ENCODE measurements around the gene MPZL2.

Gene MPZL2

DNA sequence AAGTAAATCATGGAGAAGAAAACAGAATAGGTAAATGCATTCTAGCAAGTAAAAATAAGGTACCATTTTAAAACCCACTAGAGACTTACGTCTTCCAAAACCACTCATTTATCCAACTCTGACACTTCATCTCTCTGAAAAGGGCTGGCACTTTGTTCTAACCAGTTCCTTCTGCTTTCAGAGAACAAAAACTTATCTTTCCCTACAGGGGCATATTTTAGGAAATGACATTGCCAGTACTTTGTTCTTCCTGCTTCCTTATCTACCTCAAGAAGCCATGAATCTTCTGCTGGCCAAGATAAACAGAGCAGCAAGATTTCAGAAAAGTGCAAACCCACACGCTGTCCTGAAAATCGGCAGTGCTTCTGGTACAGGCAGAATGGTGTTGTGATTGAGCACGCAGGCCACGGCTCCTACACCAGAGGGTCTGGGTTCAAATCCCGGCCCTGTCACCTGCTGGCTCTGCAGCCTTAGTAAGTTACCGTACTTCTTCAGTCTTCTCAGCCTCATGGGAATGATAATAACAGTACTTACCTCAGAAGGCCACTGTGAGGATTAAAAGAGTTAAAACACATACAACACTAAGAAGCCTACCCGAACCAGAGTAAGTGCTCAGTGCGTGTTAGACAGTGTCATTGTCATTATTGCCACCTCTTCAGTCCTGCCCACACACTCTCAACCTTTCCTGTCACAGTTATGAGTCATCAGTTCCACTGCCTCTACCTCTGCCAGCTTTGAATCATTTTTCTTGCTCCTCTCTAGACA lies 22.9 kb downstream of the MPZL2 start:
- peak; percentile 79 for DNase-seq

DNA sequence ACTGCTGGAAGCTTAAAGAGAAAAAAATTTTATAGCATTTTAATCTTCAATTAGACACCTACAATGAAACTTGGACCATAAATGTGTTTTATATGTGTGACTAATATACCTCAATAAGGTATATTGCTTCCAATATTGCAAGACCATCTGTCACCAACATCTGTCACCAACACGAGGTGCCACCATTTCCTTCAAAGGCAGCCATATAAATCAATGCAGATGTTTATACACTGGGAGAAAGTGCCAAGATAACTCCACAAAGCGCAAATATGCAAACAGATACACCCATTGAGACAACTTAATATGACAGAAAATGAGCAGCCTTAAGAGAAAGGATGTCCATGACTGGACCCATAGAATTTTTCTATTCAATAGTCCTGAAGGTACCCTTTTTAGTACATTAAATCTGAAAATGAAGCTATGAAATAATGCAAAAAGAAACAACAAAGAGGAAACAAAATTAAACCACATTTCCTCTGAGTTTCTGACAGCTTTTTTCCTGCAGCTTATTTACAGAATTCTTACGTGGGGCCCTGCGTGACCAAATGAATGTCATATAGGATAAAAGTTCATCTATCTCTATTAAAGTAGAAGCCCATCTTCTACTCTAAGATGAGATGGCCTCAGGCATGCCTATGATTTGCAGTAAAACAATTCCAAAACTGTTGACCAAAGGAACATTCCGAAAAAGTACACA lies 24.4 kb downstream of the MPZL2 start:
- no peak for DNase-seq

DNA sequence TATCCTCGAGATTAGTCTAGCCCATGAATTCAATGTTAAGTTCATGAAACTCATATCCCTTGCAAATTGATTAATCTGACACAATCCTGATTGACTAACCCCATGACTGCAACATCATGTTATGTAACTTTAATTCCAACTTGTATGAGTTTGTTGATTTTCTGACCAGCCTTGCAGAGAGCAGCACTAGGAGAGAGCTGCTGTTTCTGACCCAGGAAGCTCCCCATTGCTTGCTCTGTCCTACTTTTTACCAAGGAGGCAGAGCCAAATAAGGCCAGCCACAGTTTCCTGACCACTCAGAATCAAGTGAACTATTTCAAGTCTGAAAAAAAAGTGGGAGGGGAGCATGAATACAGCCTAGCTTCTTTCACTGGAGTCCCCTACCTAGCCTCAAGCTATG lies 25.2 kb downstream of the MPZL2 start:
- no peak for DNase-seq

GRCh38 chr11:118238421-118238820 lies 25.7 kb downstream of the MPZL2 start:
- no peak for DNase-seq

DNA sequence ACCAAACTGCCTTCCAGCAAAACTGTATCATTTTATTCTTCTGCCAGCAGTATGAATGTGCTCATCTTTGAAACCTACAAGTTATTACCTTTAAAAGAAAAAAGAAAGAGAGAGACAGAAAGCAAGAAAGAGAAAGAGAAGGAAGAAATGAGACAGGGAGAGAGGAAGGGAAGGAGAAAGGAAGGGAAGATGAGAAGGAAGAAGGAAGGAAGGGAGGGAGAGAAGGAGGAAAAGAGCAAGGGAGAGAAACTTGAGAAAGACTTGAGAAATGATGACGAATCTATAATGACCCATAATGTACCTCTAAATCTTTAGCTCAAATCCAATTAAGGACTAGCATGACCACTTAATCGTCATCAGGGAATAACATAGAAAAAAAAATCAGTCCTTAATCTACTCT lies 27.9 kb downstream of the MPZL2 start:
- DNase-seq: no peak

- no peak for DNase-seq
Measured at GRCh38 chr11:118234833-118235232, 29.3 kb downstream of the MPZL2 start.

GRCh38 chr11:118233850-118234249 lies 30.2 kb downstream of the MPZL2 start:
- DNase-seq: no peak

DNA sequence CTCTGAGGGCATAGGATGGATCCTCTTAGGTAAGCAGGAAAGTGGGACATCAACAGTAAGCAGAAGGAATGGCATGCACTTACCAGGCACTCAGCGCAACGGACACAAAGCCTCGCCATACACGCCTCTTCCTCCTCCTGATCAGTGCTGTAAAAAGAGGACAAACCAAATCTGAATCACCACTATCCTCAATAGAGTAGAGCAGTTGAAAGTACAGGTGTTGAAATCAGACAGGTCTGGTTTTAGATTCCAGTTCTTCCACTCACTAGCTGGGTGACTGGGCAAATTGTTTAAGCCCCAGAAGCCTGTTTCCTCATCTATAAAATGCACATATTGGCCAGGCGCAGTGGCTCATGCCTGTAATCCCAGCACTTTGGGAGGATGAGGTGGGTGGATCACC lies 30.7 kb downstream of the MPZL2 start:
- DNase-seq: no peak

DNA sequence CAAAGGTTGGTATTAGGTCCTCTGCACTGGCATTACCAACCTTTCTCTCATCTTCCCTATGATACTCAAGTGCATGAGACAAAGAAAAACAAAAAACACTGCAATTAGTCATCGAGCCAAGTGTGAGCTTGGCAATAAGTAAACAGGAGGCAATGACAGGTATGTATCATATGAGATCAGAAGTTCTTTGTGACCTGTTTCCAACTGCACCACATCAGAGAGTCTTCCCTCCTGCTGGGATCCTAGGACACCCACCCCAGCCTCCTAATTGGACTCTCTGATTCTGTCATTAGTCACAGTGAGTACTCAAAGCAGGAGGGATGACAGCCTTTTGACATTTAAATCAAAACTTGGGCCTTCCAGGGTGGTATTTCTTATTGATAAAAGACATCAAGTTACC lies 31.4 kb downstream of the MPZL2 start:
- peak; percentile 79 for DNase-seq

DNA sequence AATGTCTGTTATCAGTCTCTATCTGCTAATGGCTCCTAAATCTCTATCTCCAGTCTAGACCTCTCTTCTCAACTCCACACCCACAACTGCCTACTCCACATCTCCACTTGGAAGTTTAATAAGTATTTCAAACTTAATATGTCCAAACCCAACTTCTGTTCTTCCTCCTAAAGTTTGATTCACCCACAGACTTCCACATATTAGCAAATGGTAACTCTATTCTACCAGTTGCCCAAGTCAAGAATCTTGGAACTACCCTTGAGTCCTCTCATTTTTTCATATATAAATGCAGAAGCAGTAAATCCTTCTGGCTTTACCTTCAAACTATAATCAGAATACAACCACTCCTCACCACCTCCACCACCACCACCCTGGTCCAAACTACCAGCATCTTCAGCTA lies 32.6 kb downstream of the MPZL2 start:
- DNase-seq: no peak

- DNase-seq: peak; percentile 48
Measured at GRCh38 chr11:118230088-118230487, 34.0 kb downstream of the MPZL2 start.

- DNase-seq: no peak
Measured at GRCh38 chr11:118229274-118229847, 34.7 kb downstream of the MPZL2 start.

DNA sequence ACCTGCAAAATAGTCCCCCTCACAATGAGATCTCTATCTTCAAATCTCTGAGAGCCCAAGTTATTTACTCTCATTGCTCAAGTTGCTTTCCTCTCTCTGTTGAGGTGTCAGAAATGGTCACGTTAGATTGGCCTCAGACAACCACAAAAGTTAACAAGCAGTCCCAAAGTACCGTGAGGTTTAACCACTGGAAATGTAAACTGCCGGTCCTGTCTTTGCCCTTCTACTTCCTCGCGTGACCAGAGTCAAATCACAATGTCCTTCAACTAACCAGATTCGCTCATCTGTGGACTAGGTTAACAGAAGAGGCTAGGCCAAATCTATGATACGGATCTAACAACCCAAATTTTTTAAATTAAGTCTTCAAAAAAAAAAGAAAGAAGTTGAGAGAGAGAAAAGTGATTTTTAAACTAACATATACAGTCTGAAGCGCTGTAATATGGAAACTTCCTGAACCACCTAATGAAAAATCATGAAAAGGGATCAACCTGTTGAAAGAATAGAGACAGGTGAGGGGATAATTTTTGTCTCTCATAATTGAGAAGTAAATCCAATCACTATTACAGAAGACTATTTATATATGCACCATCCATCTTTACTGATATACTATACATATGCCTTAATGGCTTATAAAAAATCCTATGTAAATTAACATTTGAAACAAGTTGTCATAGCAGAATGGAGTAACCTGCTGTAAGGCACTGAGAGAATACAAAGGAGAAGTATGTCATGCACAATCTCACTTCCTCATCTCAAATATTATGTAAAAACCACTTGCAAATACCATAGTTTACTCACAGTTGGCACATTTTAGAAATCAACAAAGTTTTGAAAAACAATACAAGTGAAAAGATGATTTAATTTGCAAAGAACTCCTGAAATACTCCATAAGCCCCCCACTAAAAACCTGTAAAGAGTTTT lies 36.0 kb downstream of the MPZL2 start:
- DNase-seq: no peak

DNA sequence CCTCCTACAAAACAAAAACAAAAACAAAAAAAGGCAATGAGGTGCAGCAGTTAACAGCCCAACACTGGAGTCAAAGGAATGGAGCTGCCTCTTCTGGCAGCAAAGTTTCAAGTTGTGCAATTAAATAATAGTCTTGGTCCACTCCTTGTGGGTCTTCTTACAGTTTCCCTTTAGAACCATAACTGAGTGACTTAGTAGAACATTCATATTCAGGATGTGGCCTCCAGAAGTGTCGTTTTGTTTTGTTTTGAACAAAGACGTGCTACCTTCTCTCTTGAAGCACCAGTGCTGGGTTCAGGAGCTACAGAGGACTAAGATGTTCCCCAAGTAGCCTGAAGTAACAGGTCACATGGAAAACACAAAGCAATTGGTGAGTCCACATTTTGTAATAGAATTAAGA lies 37.3 kb downstream of the MPZL2 start:
- DNase-seq: no peak

- DNase-seq: no peak
Measured at GRCh38 chr11:118226296-118226695, 37.8 kb downstream of the MPZL2 start.

GRCh38 chr11:118224511-118225188 lies 39.4 kb downstream of the MPZL2 start, which contains the start of gene JAML:
Gene JAML (minus strand): TSS chr11:118225011. CDS start chr11:118214866, 10,145 bp downstream.
- peak; percentile 74 for DNase-seq

- DNase-seq: peak; percentile 45
Measured at GRCh38 chr11:118223992-118224391, 40.1 kb downstream of the MPZL2 start.

GRCh38 chr11:118223570-118223969 lies 40.5 kb downstream of the MPZL2 start:
- no peak for DNase-seq

GRCh38 chr11:118222437-118222836 lies 41.7 kb downstream of the MPZL2 start:
- no peak for DNase-seq

GRCh38 chr11:118221419-118221818 lies 42.7 kb downstream of the MPZL2 start:
- DNase-seq: no peak

- DNase-seq: no peak
Measured at GRCh38 chr11:118219732-118220131, 44.4 kb downstream of the MPZL2 start.

DNA sequence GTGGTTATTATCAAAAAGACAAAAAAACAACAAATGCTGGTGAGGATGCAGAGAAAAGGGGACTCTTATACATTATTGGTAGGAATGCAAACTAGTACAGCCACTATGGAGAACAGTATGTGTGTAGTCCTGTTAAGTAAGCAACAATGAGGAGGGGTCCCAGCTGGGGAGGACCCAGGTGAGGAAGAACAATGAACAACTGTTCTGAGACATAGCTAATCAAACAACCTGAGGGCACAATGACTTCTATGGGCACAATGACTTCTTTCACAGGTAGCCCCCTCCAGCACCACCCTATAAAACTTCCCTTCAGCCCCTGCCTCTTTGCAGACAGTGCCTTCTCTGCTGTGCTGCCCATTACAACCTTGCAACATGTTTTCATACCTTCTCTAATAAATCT lies 44.9 kb downstream of the MPZL2 start:
- no peak for DNase-seq

All from stimulated activated CD4-positive, alpha-beta T cell treated with anti-CD3 and anti-CD28 coated beads, Interleukin-4, amount 100 ng/mL, for 24 hours (primary cell).